Measurements from ENCODE around the gene FHL2.

GRCh38 chr2:105324101-105324500 is 74.8 kb downstream of the FHL2 start:
- no peak for TF ChIP-seq ZNF70 (CRISPR knock-in tag; IDR thresholded peaks at IDR 0.05)
- TF ChIP-seq TCF4 (CRISPR knock-in tag; IDR thresholded peaks at IDR 0.05; ENCODE audit: borderline replicate concordance): no peak
- TF ChIP-seq PATZ1 (CRISPR knock-in tag; IDR thresholded peaks at IDR 0.05; ENCODE audit: borderline replicate concordance): no peak
- TF ChIP-seq BACH2 (CRISPR knock-in tag; IDR thresholded peaks at IDR 0.05; ENCODE audit: borderline replicate concordance): no peak
- no peak for TF ChIP-seq TSHZ2 (CRISPR knock-in tag; IDR thresholded peaks at IDR 0.05)
- TF ChIP-seq ZFP30 (CRISPR knock-in tag; IDR thresholded peaks at IDR 0.05): no peak
- TF ChIP-seq ESRRG (CRISPR knock-in tag; IDR thresholded peaks at IDR 0.05): no peak
- TF ChIP-seq POU6F1 (CRISPR knock-in tag; IDR thresholded peaks at IDR 0.05; ENCODE audit: borderline replicate concordance, low read depth): no peak
- TF ChIP-seq ISL1 (CRISPR knock-in tag; IDR thresholded peaks at IDR 0.05): no peak
- no peak for TF ChIP-seq PPARA (CRISPR knock-in tag; IDR thresholded peaks at IDR 0.05; ENCODE audit: borderline replicate concordance)
